ENCODE measurements around the gene ADRM1. TPM values are rescaled to one million over a fixed set of nuclear protein-coding genes. Genes with fewer than 3 reads are reported as not detected.

ADRM1 gene
- total and polyA plus RNA-seq, 12 donors, result 50.6 to 254 (median 126) TPM

- Histone ChIP-seq H3K27me3 (no peaks in the 10 kb centered on the region), H3K36me3 (replicated peaks in 1 of 2) (peaks cover 0 to 31% of the 10 kb centered on the region in 2 donors), H3K27ac (no peak overlapping the region), H3K4me3 (no peak overlapping the region), H3K9me3 (replicated peaks in 1 of 3) (no peaks in the 10 kb centered on the region), H3K4me1 (replicated peaks in 1 of 2) (peaks cover 0 to 11% of the 10 kb centered on the region in 2 donors)
- 93 to 95% (median 93%) methylated on average over 8 to 10 of the region's 10 CpGs; no CpG with 5 or more reads in 1 of the 4 donors for WGBS, 4 donors
- no peak for DNase-seq
- no peak for TF ChIP-seq POLR2A (IDR thresholded peaks at IDR 0.05)
- TF ChIP-seq CTCF (IDR thresholded peaks at IDR 0.05), result no peak
- intact Hi-C loops (cut with DNase I), result no loop called here
Measured at GRCh38 chr20:62272200-62272599, 30.6 kb upstream of the ADRM1 start.

GRCh38 chr20:62273416-62273815, 29.4 kb upstream of the ADRM1 start:
- 95 to 96% (median 95%) methylated on average over 18 of the region's 18 CpGs for WGBS, 4 donors

GRCh38 chr20:62274332-62274950, 28.4 kb upstream of the ADRM1 start:
- intact Hi-C loops (cut with DNase I), result no loop called here
- no peaks in the 10 kb centered on the region for H3K27me3 ChIP-seq
- H3K27ac ChIP-seq, result no peak overlapping the region
- no peak overlapping the region for H3K4me3 ChIP-seq
- no peaks in the 10 kb centered on the region for H3K9me3 ChIP-seq (replicated peaks in 1 of 3)
- peaks cover 0 to 26% of the 10 kb centered on the region in 2 donors for H3K36me3 ChIP-seq (replicated peaks in 1 of 2)
- H3K4me1 ChIP-seq (replicated peaks in 1 of 2), result peaks cover 0 to 7% of the 10 kb centered on the region in 2 donors
- no peak for DNase-seq
- TF ChIP-seq POLR2A (IDR thresholded peaks at IDR 0.05) (no peak), CTCF (IDR thresholded peaks at IDR 0.05) (no peak)
- WGBS, 4 donors, result 70 to 80% (median 77%) methylated on average over 9 to 13 of the region's 13 CpGs

More at GRCh38 chr20:62273416-62273815, 29.4 kb upstream of the ADRM1 start:
- no peaks in the 10 kb centered on the region for H3K9me3 ChIP-seq (replicated peaks in 1 of 3)
- DNase-seq, result no peak
- H3K4me3 ChIP-seq, result no peak overlapping the region
- H3K27ac ChIP-seq, result no peak overlapping the region
- H3K27me3 ChIP-seq, result no peaks in the 10 kb centered on the region
- TF ChIP-seq POLR2A (IDR thresholded peaks at IDR 0.05) (no peak), CTCF (IDR thresholded peaks at IDR 0.05) (no peak)
- peaks cover 0 to 29% of the 10 kb centered on the region in 2 donors for H3K36me3 ChIP-seq (replicated peaks in 1 of 2)
- intact Hi-C loops (cut with DNase I), result no loop called here
- H3K4me1 ChIP-seq (replicated peaks in 1 of 2), result peaks cover 0 to 9% of the 10 kb centered on the region in 2 donors

- 88 to 95% (median 90%) methylated on average over 10 of the region's 10 CpGs for WGBS, 4 donors
- TF ChIP-seq POLR2A (IDR thresholded peaks at IDR 0.05) (no peak), CTCF (IDR thresholded peaks at IDR 0.05) (no peak)
- H3K9me3 ChIP-seq (replicated peaks in 1 of 3), result no peaks in the 10 kb centered on the region
- no peak overlapping the region for H3K27ac ChIP-seq
- intact Hi-C loops (cut with DNase I), result no loop called here
- H3K4me3 ChIP-seq, result no peak overlapping the region
- no peaks in the 10 kb centered on the region for H3K4me1 ChIP-seq (replicated peaks in 1 of 2)
- no peaks in the 10 kb centered on the region for H3K27me3 ChIP-seq
- DNase-seq, result no peak
- H3K36me3 ChIP-seq (replicated peaks in 1 of 2), result peaks cover 0 to 34% of the 10 kb centered on the region in 2 donors
Measured at GRCh38 chr20:62275219-62275618, 27.6 kb upstream of the ADRM1 start.

Measured in adrenal gland (tissue), 12 donors.